HG02759 (cell line): Measurements from ENCODE around the gene PPP5C.
"Not testable (repeated sequence)": the region's sequence is repeated elsewhere in the genome, so short reads cannot be mapped to it uniquely, and the experiment has no call there.

Experiments
- ATAC-seq: cut with Tn5 transposase; IDR thresholded peaks from one replicate; pipeline ENCODE4 v1.9.1; 2021; ENCODE audit warnings: mild to moderate bottlenecking, moderate library complexity; ENCODE audit not compliant: unreplicated experiment

PPP5C gene, protein sequence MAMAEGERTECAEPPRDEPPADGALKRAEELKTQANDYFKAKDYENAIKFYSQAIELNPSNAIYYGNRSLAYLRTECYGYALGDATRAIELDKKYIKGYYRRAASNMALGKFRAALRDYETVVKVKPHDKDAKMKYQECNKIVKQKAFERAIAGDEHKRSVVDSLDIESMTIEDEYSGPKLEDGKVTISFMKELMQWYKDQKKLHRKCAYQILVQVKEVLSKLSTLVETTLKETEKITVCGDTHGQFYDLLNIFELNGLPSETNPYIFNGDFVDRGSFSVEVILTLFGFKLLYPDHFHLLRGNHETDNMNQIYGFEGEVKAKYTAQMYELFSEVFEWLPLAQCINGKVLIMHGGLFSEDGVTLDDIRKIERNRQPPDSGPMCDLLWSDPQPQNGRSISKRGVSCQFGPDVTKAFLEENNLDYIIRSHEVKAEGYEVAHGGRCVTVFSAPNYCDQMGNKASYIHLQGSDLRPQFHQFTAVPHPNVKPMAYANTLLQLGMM

DNA sequence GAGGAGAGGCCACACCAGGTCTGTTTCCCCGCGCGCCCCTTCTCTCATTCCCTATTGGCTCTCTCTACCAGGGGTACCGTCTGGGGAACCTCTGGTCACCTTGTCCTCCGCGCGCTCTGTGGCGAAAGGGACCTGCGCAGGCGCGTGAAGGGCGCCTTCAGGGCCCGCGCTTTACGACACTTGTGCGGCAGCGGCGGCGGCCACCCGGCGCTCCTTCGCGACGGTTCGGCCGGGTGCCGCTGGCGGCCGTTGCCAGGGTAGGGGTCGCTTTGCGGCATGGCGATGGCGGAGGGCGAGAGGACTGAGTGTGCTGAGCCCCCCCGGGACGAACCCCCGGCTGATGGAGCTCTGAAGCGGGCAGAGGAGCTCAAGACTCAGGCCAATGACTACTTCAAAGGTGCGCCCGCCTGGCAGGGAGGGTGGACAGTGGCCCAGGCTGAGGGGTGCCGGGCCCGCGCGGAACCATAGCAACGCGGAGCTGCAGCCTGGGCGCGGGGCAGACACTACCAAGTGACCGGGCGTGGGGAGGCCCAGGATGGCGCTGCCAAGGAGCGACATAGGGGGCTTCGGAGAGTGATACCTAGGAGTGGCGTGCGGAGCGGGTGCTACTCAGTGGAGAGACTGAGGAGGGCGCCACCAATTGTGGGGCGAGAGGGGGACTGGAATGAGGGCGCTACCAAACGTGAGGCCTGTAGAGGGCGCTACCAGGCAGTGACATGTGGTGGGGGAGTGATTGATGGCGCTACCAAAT is at the start of gene PPP5C:
Gene PPP5C, plus strand, starts transcription at position 267 of the 751 bp plus-strand sequence. Its CDS starts 10 bp downstream, at position 277.
- ATAC-seq, result peak; percentile 68

DNA sequence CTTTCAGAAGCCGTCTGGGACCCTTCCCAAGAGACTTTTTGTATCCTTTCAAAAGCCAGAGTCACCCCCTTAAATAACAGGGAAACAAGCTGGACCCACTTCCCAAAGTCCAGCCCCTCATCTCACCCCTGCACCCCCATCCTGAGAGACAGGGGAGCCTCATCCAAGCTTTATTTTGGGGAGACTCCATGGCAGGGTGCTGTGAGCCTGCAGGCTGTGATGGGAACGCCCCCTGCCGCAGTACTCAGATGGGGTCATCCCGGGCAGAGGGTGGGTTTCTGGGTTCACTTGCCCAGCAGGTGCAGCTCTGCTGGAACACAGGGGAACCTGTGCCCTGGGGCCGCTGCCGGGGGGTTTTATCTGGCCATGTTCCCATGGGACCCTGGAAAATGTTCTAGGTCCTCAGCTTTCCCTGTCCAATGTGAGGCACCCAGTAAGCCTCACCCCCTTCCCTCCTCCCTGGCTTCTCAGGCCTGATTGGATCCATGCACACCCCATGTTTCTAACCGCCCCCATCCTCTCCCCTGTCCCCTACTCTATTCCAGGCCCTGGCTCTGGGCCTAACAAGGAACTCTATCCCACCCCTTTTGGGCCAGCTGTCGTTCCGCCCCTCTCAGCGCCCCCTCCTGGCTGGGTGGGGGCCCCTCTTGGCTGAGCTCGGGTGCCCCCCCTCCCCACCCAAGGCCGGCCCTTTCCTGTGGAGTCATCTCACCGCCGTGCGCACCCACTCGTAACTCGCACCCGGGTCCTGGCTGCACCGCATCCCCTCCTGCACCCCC is 49.0 kb upstream of the PPP5C start:
- no peak for ATAC-seq

- no peak for ATAC-seq
Measured at GRCh38 chr19:46298479-46299003, 48.3 kb upstream of the PPP5C start.

DNA sequence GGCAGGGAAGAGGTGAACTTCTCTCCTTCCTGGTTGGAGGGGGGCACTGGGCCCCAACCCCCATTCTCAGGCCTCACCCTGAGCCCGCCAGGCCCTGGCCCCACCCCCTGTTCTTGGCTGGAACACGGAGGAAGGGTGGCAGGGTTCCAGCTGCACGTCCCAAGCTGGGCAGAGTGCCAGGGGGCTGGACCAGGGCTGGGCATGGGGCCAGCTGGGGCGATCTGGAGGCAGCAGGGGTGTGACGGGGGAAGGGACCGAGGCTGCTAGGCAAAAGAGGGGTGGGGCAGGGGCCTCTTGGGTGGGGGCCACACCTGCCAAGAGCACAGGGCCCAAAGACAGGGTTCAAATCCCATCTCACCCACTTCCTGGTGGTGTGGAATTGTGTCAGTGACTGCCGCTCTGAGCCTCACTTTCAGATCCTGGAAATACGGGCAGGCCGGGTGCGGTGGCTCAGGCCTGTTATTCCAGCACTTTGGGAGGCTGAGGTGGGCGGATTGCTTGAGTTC is 47.8 kb upstream of the PPP5C start:
- ATAC-seq, result no peak

DNA sequence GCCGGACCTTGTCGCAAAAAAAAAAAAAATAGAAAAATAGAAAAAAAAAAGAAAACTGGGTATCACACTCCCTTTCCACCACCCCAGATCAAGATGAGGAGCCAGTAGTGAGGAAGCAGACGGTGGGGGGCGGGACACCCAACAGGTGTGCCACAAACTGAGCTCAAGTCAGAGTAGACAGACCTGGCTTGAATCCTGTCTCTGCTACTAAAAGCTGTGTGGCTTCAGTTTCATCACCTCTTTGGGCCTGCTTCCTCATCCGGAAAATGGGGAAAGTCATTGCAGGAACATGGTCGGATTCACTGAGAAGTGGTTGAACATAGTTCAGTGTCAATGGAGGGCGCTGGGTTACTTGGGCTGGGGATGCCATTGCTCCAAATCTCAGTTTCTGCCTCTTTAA is 47.2 kb upstream of the PPP5C start:
- ATAC-seq, result no peak

- ATAC-seq, result no peak
Measured at GRCh38 chr19:46303322-46303690, 43.6 kb upstream of the PPP5C start.

GRCh38 chr19:46303691-46304397 is 43.0 kb upstream of the PPP5C start:
- no peak for ATAC-seq

DNA sequence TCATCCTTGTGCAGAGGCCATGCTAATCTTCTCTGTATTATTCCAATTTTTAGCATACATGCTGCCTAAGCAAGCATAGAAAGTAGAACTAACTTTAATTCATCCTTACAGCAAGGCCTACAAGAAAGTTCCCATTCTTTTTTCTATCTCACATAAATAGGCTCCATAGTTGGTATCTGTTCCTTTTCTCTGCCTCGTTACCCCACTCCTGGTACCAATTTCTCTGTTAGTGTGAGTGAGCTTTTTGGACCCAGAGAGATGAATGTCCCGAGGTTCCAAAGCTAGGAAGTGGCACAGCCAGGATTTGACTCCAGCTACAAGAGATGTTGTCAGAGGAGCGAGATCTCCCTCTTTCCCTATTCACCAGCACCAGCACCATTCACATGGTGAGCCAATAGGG is 40.4 kb upstream of the PPP5C start:
- no peak for ATAC-seq

DNA sequence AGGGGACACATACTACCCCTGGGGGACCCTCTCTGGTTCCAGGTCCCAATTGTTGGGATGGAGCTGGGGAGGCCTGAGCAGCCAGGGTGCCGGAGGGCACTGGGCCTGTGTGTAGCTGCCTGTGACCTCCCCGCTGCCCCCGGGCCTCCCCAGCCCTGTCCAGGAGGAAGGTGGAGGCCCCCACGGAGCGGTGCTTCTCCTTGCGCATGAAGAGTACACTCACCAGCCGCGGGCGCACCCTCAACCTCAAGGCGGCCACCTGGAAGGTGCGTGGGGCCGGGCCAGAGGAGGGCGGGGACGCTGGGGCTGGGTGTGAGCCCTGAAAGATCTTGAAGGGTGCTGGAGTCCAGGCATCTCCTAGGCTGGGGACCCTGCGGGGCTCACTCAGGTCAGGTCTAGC is 38.4 kb upstream of the PPP5C start:
- ATAC-seq, result no peak

DNA sequence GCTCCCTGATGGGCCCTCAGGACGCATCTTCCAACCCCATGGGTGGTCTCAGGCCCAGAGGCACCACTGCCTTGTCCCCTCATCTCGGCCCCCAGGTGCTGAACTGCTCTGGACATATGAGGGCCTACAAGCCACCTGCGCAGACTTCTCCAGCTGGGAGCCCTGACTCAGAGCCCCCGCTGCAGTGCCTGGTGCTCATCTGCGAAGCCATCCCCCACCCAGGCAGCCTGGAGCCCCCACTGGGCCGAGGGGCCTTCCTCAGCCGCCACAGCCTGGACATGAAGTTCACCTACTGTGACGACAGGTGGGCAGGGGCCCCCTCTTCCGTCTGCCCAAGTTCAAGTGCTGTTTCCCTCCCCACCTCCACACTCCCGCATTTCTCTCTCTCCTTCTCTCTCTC is 37.8 kb upstream of the PPP5C start:
- ATAC-seq, result no peak

DNA sequence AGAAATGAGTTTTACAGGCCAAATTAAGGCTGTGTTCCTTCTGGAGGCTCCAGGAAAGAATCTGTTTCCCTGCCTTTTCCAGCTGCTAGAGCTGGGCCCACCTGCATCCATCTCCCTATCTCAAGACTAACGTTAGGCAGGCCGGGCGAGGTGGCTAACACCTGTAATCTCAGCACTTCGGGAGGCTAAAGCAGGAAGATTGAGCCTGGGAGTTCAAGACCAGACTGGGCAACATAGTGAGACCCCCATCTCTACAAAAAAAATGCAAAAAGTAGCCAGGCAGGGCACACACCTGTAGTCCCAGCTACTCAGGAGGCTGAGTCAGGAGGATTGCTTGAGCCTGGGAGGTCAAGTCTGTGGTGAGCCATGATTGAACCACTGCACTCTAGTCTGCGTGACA is 35.4 kb upstream of the PPP5C start:
- no peak for ATAC-seq

GRCh38 chr19:46313540-46314469 is 33.1 kb upstream of the PPP5C start:
- not testable (repeated sequence) for ATAC-seq

GRCh38 chr19:46317339-46317738 is 29.5 kb upstream of the PPP5C start:
- ATAC-seq, result no peak

- no peak for ATAC-seq
Measured at GRCh38 chr19:46319613-46320012, 27.3 kb upstream of the PPP5C start.

DNA sequence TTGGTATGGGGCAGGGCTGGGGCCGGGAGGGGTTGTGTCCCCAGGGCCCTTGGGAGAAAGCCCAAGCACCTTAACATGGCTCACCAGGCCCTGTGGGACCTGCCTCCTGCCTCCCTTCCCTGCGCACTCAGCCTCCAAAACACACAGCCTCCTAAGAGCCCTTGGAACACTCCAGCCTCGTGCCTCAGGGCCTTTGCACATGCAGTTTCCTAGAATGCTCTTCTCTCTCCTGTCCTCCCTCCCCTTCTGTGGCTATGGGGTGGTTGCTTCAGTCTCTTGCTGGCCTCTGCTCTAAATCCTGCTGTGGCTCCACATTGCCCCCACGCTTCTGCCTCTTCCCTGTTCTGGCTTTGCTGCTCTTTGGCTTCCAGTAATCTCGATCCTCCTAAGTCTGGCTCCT is 26.3 kb upstream of the PPP5C start:
- no peak for ATAC-seq

GRCh38 chr19:46321653-46322052 is 25.2 kb upstream of the PPP5C start:
- ATAC-seq, result no peak

DNA sequence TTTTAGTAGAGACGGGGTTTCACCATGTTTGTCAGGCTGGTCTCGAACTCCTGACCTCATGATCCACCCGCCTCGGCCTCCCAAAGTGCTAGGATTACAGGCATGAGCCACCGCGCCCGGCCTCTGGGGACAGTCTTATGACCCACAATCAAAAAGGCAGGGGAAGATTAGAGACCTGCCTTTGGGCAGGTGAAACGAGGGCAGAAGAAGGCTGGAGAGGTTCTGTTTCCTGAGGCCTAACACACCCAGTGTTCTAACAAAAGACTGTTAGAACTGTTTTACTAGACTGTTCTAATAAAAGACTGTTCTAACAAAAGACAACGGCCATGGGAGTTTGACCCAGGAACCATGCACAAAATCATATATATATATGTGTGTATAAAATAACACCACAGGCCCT is 23.7 kb upstream of the PPP5C start:
- ATAC-seq, result not testable (repeated sequence)

GRCh38 chr19:46324277-46324676 is 22.6 kb upstream of the PPP5C start:
- ATAC-seq, result no peak

- ATAC-seq, result no peak
Measured at GRCh38 chr19:46326608-46327007, 20.3 kb upstream of the PPP5C start.
